H9 (cell line): ENCODE results near the gene ANAPC16. TPM values are rescaled to one million over a fixed set of nuclear protein-coding genes. Genes with fewer than 3 reads are reported as not detected.

Experiments
- DNase-seq: peaks from one replicate; pipeline ENCODE4 v3.0.0-alpha.2; 2017
- H2AFZ ChIP-seq: one replicate; pipeline ENCODE4 v1.6.1; 2013; ENCODE audit warnings: mild to moderate bottlenecking, low read length, control low read depth, moderate library complexity
- H2AK5ac ChIP-seq: 2 replicates; pipeline ENCODE4 v1.6.1; 2013; ENCODE audit warnings: low read length, control low read depth, mixed read lengths; ENCODE audit not compliant: insufficient read length
- H2BK120ac ChIP-seq: one replicate; pipeline ENCODE4 v1.6.1; 2013; ENCODE audit warnings: low read depth, mild to moderate bottlenecking, low read length, control low read depth, inconsistent platforms; ENCODE audit not compliant: poor library complexity, severe bottlenecking
- H2BK12ac ChIP-seq: 2 replicates; pipeline ENCODE4 v1.6.1; 2013; ENCODE audit warnings: low read length, control low read depth, mixed read lengths, low read depth; ENCODE audit not compliant: insufficient read length
- H2BK15ac ChIP-seq: 2 replicates; pipeline ENCODE4 v1.6.1; 2013; ENCODE audit warnings: low read depth, low read length, control low read depth
- H2BK20ac ChIP-seq: one replicate; pipeline ENCODE4 v1.6.1; 2013; ENCODE audit warnings: low read depth, mild to moderate bottlenecking, low read length, control low read depth, inconsistent platforms; ENCODE audit not compliant: poor library complexity, severe bottlenecking
- H2BK5ac ChIP-seq: 2 replicates; pipeline ENCODE4 v1.6.1; 2013; ENCODE audit warnings: low read length, control low read depth, mixed read lengths; ENCODE audit not compliant: insufficient read length
- H3K14ac ChIP-seq: 2 replicates; pipeline ENCODE4 v1.6.1; 2013; ENCODE audit warnings: low read length, control low read depth; ENCODE audit not compliant: insufficient read depth
- H3K18ac ChIP-seq: 2 replicates; pipeline ENCODE4 v1.6.1; 2013; ENCODE audit warnings: low read depth, mild to moderate bottlenecking, mixed read lengths, low read length, control low read depth; ENCODE audit not compliant: insufficient read length
- H3K23ac ChIP-seq: 2 replicates; pipeline ENCODE4 v1.6.1; 2013; ENCODE audit warnings: low read length, control low read depth, mixed read lengths, low read depth; ENCODE audit not compliant: insufficient read length
- H3K23me2 ChIP-seq: 2 replicates; pipeline ENCODE4 v1.6.1; 2013; ENCODE audit warnings: low read depth, mild to moderate bottlenecking, mixed read lengths, low read length, control low read depth; ENCODE audit not compliant: insufficient read length, poor library complexity, severe bottlenecking
- H3K27ac ChIP-seq: 2 replicates; pipeline ENCODE4 v1.5.1; 2013; ENCODE audit warnings: low read length, control low read depth, mixed read lengths, low read depth; ENCODE audit not compliant: insufficient read length
- H3K27me3 ChIP-seq: 2 replicates; pipeline ENCODE4 v1.6.1; 2013; ENCODE audit warnings: low read length, control low read depth, inconsistent platforms; ENCODE audit not compliant: insufficient read depth
- H3K4ac ChIP-seq: 2 replicates; pipeline ENCODE4 v1.6.1; 2013; ENCODE audit warnings: low read depth, mild to moderate bottlenecking, control low read depth, inconsistent platforms, low read length, moderate library complexity
- H3K4me1 ChIP-seq: 2 replicates; pipeline ENCODE4 v1.6.1; 2013; ENCODE audit warnings: low read length, control low read depth, inconsistent platforms; ENCODE audit not compliant: insufficient read depth
- H3K4me2 ChIP-seq: 2 replicates; pipeline ENCODE4 v1.6.1; 2013; ENCODE audit warnings: low read length, control low read depth, mixed read lengths; ENCODE audit not compliant: insufficient read length, insufficient read depth
- H3K56ac ChIP-seq: 2 replicates; pipeline ENCODE4 v1.6.1; 2013; ENCODE audit warnings: low read depth, mild to moderate bottlenecking, mixed read lengths, low read length, control low read depth; ENCODE audit not compliant: insufficient read length
- H3K79me1 ChIP-seq: 2 replicates; pipeline ENCODE4 v1.6.1; 2013; ENCODE audit warnings: low read depth, mild to moderate bottlenecking, moderate library complexity, low read length, control low read depth, inconsistent platforms; ENCODE audit not compliant: insufficient read depth, poor library complexity, severe bottlenecking
- H3K79me2 ChIP-seq: 2 replicates; pipeline ENCODE4 v1.6.1; 2013; ENCODE audit warnings: low read length, control low read depth, inconsistent platforms; ENCODE audit not compliant: insufficient read depth
- H3K9ac ChIP-seq: 2 replicates; pipeline ENCODE4 v1.6.1; 2013; ENCODE audit warnings: low read length, control low read depth, mixed read lengths; ENCODE audit not compliant: insufficient read length; ENCODE audit errors: extremely low read depth
- H3K9me3 ChIP-seq: one replicate; pipeline ENCODE4 v1.6.1; 2013; ENCODE audit warnings: low read depth, low read length, inconsistent platforms; ENCODE audit not compliant: control insufficient read depth
- H3T11ph ChIP-seq: one replicate; pipeline ENCODE4 v1.6.1; 2013; ENCODE audit warnings: mild to moderate bottlenecking, low read length, control low read depth, inconsistent platforms
- H4K20me1 ChIP-seq: one replicate; pipeline ENCODE4 v1.6.1; 2013; ENCODE audit not compliant: control insufficient read depth, insufficient read length, insufficient read depth
- H4K5ac ChIP-seq: 2 replicates; pipeline ENCODE4 v1.6.1; 2013; ENCODE audit warnings: low read depth, mild to moderate bottlenecking, mixed read lengths, low read length, control low read depth; ENCODE audit not compliant: insufficient read length
- H4K8ac ChIP-seq: replicated peaks from 2 replicates; pipeline ENCODE4 v1.6.1; 2013; ENCODE audit warnings: low read length, control low read depth, mixed read lengths, low read depth; ENCODE audit not compliant: insufficient read length
- H4K91ac ChIP-seq: 2 replicates; pipeline ENCODE4 v1.6.1; 2013; ENCODE audit warnings: low read depth, mild to moderate bottlenecking, moderate library complexity, mixed read lengths, low read length, control low read depth; ENCODE audit not compliant: insufficient read length
- H3K27ac Mint-ChIP-seq, 3 experiments: 2 replicates in 2 of 3; 3 replicates in 1 of 3; pipeline ENCODE4 v1.8.0; 2020 to 2021; ENCODE audit warnings: mixed read lengths in 3 of 3, mild to moderate bottlenecking in 1 of 3, moderate library complexity in 1 of 3
- H3K27me3 Mint-ChIP-seq: 2 replicates; pipeline ENCODE4 v1.8.0; 2021; ENCODE audit warnings: low read depth, mild to moderate bottlenecking, moderate library complexity, mixed read lengths
- H3K36me3 Mint-ChIP-seq, 3 experiments: 2 replicates in 2 of 3; 3 replicates in 1 of 3; pipeline ENCODE4 v1.8.0; 2020 to 2021; ENCODE audit warnings: low read depth in 3 of 3, mixed read lengths in 3 of 3; ENCODE audit not compliant: insufficient read depth in 1 of 3
- H3K4me1 Mint-ChIP-seq, 2 experiments: 2 replicates each; pipeline ENCODE4 v1.8.0; 2020; ENCODE audit warnings: mixed read lengths in 2 of 2
- H3K4me3 Mint-ChIP-seq, 2 experiments: 2 replicates in 1 of 2; 3 replicates in 1 of 2; pipeline ENCODE4 v1.8.0; 2020 to 2021; ENCODE audit warnings: mild to moderate bottlenecking in 2 of 2, mixed read lengths in 2 of 2, moderate library complexity in 1 of 2
- H3K9me3 Mint-ChIP-seq, 2 experiments: 2 replicates in 1 of 2; 3 replicates in 1 of 2; pipeline ENCODE4 v1.8.0; 2020; ENCODE audit warnings: mild to moderate bottlenecking in 2 of 2, mixed read lengths in 2 of 2, moderate library complexity in 1 of 2
- WGBS: extraction: QIAGEN DNeasy Blood & Tissue Kit; methylation state at CpG from one replicate; pipeline ENCODE4 v1.1.7; 2013; ENCODE audit warnings: missing lambda C conversion rate, low lambda C conversion rate, mixed read lengths; ENCODE audit not compliant: insufficient read length; ENCODE audit errors: extremely low coverage; 5-methylcytosine and 5-hydroxymethylcytosine counted together
- total RNA-seq: library from RNA; stranded (reverse); gene quantifications from 2 replicates; pipeline ENCODE4 v1.2.1, GENCODE V29; 2021
- TF ChIP-seq, protein P1 (sequence below): fragments of 200-600 bp; sonication (generic); conservative IDR thresholded peaks from 3 replicates; pipeline ENCODE4 v1.8.0; 2021; ENCODE audit warnings: antibody characterized with exemption, mild to moderate bottlenecking

ANAPC16 gene
- total RNA-seq, 1 experiment from 2014 or later, result 66.6 TPM

GRCh38 chr10:72244573-72245038 lies 28.8 kb downstream of the ANAPC16 start:
- peaks cover 31 to 41% of the 10 kb centered on the region in 2 experiments for H3K4me1 Mint-ChIP-seq
- no CpG with 5 or more reads among the region's 5 CpGs for WGBS

More at GRCh38 chr10:72244573-72245038, 28.8 kb downstream of the ANAPC16 start:
- H2BK15ac ChIP-seq, result no peak overlapping the region
- no peak overlapping the region for H4K8ac ChIP-seq
- H3K14ac ChIP-seq, result no peak overlapping the region
- H3K4ac ChIP-seq, result no peak overlapping the region
- H3K27ac ChIP-seq, result no peak overlapping the region
- TF ChIP-seq, protein P1, sequence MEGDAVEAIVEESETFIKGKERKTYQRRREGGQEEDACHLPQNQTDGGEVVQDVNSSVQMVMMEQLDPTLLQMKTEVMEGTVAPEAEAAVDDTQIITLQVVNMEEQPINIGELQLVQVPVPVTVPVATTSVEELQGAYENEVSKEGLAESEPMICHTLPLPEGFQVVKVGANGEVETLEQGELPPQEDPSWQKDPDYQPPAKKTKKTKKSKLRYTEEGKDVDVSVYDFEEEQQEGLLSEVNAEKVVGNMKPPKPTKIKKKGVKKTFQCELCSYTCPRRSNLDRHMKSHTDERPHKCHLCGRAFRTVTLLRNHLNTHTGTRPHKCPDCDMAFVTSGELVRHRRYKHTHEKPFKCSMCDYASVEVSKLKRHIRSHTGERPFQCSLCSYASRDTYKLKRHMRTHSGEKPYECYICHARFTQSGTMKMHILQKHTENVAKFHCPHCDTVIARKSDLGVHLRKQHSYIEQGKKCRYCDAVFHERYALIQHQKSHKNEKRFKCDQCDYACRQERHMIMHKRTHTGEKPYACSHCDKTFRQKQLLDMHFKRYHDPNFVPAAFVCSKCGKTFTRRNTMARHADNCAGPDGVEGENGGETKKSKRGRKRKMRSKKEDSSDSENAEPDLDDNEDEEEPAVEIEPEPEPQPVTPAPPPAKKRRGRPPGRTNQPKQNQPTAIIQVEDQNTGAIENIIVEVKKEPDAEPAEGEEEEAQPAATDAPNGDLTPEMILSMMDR, result no peak
- no peak overlapping the region for H2BK12ac ChIP-seq
- H3K27me3 ChIP-seq, result no peaks in the 10 kb centered on the region
- H3K18ac ChIP-seq, result no peak overlapping the region
- no peak overlapping the region for H3K56ac ChIP-seq
- H3T11ph ChIP-seq, result no peak overlapping the region
- H2BK20ac ChIP-seq, result no peak overlapping the region
- Mint-ChIP-seq H3K36me3 (no peaks in the 10 kb centered on the region), H3K4me3 (no peak overlapping the region), H3K9me3 (no peaks in the 10 kb centered on the region; a peak in 1 of 5 replicates), H3K27ac (peak overlapping the region in 1 of 3 experiments; percentile 25; a peak in 2 of 7 replicates), H3K27me3 (no peaks in the 10 kb centered on the region)
- no peak overlapping the region for H2BK5ac ChIP-seq
- H3K4me2 ChIP-seq, result no peak overlapping the region
- H2AFZ ChIP-seq, result no peak overlapping the region
- no peak overlapping the region for H3K23ac ChIP-seq
- no peak overlapping the region for H2AK5ac ChIP-seq
- no peaks in the 10 kb centered on the region for H3K9me3 ChIP-seq
- H4K5ac ChIP-seq, result no peak overlapping the region
- H3K4me1 ChIP-seq, result peaks cover 5% of the 10 kb centered on the region; the same call in 1 of the 2 replicates
- no peaks in the 10 kb centered on the region for H4K20me1 ChIP-seq
- H2BK120ac ChIP-seq, result no peak overlapping the region
- H3K79me2 ChIP-seq, result no peaks in the 10 kb centered on the region
- no peaks in the 10 kb centered on the region for H3K23me2 ChIP-seq
- no peak overlapping the region for H3K9ac ChIP-seq
- H3K79me1 ChIP-seq, result no peaks in the 10 kb centered on the region
- DNase-seq, result no peak
- no peak overlapping the region for H4K91ac ChIP-seq
